Renal cortical epithelial cell (primary cell): ENCODE results near the gene PRKG1. TPM values are rescaled to one million over a fixed set of nuclear protein-coding genes. Genes with fewer than 3 reads are reported as not detected.

Experiments used
- DNase-seq: peaks from one replicate; pipeline ENCODE4 v3.0.0-alpha.2; 2011; ENCODE audit warnings: low read depth
- total RNA-seq: library from RNA; depleted of rRNA; stranded (reverse); fragments of >200 nt; gene quantifications from 2 replicates; pipeline ENCODE4 v1.2.3, GENCODE V29; 2014

The PRKG1 gene
- total RNA-seq, 1 donor from 2014 or later, result 2.3 TPM

GRCh38 chr10:51804866-51805265, 730.6 kb downstream of the PRKG1 start:
- DNase-seq, result peak; percentile 13

- no peak for DNase-seq
Measured at GRCh38 chr10:51806079-51806835, 732.0 kb downstream of the PRKG1 start.

- no peak for DNase-seq
Measured at GRCh38 chr10:51808187-51808586, 733.9 kb downstream of the PRKG1 start.

- no peak for DNase-seq
Measured at GRCh38 chr10:51815723-51816122, 741.4 kb downstream of the PRKG1 start.

- no peak for DNase-seq
Measured at GRCh38 chr10:51821045-51821444, 746.8 kb downstream of the PRKG1 start.

GRCh38 chr10:51821745-51822144, 747.5 kb downstream of the PRKG1 start:
- DNase-seq, result no peak

GRCh38 chr10:51832652-51833383, 758.5 kb downstream of the PRKG1 start:
- DNase-seq, result peak; percentile 94

DNA sequence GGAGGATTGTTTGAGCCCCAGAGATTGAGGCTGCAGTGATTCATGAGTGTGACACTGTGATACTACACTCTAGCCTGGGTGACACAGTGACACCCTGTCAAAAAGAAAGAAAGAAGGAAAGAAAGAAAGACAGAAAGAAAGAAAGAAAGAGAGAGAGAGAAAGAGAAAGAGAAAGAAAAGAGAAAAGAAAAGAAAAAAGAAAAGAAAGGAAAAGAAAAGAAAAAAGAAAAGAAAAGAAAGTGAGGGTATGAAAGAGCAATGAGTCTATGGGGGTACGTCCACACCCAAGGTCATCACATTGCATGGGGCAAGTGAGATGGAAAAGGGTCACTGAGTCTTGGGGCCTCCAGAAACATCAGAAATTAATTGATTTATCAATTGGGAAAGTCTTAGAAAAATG, 760.3 kb downstream of the PRKG1 start:
- DNase-seq, result no peak

DNA sequence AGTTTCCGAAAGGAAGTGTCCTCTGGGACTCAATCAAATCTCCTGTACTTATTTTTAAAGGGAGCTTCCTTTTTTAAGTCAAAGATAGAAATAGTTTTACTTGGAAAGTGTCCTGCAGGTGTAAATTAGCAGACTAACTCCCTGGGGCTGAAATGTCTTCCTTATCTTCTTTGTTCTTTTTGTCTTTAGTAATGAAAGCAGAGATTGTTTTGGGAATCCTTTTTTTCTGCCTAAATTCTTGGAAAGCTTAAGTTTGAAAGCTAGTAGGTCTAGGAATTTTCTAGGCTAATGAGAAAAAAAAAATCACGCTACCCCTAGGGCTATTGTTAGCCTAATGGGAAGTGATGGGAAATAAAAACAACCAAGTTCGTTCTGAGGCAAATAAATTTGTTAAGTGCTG, 764.2 kb downstream of the PRKG1 start:
- no peak for DNase-seq

DNA sequence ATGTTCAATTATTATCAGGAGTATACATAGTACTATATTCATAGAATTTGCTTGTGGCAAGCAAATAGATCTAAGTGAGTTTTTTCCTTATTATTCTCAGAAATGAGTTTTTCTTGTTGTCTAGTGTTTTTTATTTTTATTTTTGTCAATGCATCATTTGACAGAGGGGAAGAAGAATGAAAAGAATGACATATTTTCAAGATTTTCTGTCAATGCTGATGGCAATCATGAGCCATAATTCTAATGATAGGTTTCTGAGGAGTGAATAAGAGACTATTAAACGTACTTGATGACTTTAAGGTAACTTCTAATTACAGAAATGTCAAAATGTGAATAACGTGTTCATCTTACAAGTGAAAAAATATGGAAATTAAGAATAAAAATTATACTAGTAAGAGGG, 769.7 kb downstream of the PRKG1 start:
- DNase-seq, result no peak

GRCh38 chr10:51846856-51847506, 772.7 kb downstream of the PRKG1 start:
- no peak for DNase-seq

DNA sequence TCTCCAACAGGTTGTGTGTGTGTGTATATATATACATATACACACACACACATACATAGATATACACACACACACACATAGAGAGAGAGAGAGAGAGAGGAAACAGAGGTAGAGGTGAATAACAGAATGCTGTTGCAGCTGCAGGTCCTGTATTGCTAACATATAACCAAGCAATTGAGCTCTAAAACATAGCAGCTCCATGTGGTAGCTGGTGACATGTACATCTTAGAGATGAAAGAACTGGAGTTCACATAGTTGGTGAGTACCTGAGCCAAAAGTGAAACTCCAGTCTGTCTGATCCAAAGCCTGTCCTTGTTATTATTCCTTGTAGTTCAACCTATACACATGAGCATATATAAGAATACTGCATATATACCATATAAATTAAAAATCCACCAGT, 778.0 kb downstream of the PRKG1 start:
- DNase-seq, result no peak

- no peak for DNase-seq
Measured at GRCh38 chr10:51857305-51857704, 783.0 kb downstream of the PRKG1 start.

GRCh38 chr10:51860257-51860656, 786.0 kb downstream of the PRKG1 start:
- no peak for DNase-seq

- DNase-seq, result no peak
Measured at GRCh38 chr10:51861051-51861450, 786.8 kb downstream of the PRKG1 start.

DNA sequence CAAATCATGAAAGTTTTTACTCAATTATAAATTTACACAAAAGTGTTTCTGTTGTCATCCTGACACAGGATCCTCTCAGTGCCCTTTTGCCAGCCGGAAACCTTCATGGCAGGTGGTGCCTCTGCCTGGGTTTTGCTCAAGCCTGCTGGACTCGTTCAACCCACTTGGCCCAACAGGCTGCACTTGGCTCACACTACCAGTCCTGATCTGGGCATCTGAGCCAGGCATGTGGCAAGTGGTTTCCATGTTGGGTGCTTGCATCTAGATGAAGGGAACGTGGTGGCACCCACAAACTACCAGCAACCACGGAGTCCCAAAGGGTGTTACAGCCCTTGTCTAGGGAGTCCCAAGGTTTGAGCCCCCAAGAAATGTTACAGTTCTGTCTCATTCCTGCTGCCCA, 787.4 kb downstream of the PRKG1 start:
- no peak for DNase-seq

- DNase-seq, result peak; percentile 35
Measured at GRCh38 chr10:51862149-51862548, 787.9 kb downstream of the PRKG1 start.

GRCh38 chr10:51867956-51868355, 793.7 kb downstream of the PRKG1 start:
- DNase-seq, result peak; percentile 31

- no peak for DNase-seq
Measured at GRCh38 chr10:51874131-51874530, 799.8 kb downstream of the PRKG1 start.

GRCh38 chr10:51875610-51876009, 801.3 kb downstream of the PRKG1 start:
- no peak for DNase-seq

DNA sequence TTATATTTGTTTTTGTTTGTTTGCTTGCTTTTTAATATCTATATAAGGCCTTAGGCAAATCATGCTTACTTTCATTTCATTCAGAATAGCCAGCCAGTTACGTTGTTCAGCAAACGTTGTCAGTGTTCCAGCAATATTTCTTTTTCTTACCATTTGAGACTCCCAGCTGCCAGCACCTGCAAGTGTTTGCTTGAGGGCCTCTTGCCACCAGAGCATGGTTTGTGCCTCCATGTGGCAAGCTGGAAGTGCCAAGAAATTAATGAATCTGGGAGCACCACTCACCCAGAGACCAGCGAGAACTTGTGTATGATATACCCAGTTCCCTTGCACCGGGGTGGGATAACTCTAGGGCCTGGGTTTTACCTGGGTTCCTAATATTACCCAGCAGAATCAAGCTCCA, 802.2 kb downstream of the PRKG1 start:
- DNase-seq, result no peak

DNA sequence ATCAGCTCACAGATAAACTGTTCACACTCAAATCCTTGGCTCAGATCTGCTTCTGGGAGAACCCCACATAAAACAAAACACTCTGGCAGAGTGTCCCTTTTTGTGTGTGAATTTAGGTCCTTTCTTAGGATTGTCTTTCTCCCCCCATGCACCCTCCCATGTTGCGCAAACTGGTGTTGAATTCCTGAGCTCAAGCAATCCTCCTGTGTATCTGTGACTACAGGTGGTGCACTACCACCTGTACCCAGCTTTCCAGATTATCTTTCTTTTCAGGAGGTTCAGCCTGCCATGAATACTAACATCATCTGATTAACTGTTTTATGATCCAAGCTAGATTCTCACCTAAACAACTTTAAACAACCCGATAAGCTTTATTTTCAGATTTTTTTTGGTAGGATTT, 802.7 kb downstream of the PRKG1 start:
- DNase-seq, result no peak

GRCh38 chr10:51877636-51878035, 803.3 kb downstream of the PRKG1 start:
- DNase-seq, result no peak
